ENCODE measurements around the gene ZNF724. TPM values are rescaled to one million over a fixed set of nuclear protein-coding genes. Genes with fewer than 3 reads are reported as not detected.

Gene ZNF724
- total and polyA plus RNA-seq, 2 of the 8 experiments (the other 6 are each of a cell fraction or from before 2014, with no cell fraction given), result 8.7 to 67.2 TPM

DNA sequence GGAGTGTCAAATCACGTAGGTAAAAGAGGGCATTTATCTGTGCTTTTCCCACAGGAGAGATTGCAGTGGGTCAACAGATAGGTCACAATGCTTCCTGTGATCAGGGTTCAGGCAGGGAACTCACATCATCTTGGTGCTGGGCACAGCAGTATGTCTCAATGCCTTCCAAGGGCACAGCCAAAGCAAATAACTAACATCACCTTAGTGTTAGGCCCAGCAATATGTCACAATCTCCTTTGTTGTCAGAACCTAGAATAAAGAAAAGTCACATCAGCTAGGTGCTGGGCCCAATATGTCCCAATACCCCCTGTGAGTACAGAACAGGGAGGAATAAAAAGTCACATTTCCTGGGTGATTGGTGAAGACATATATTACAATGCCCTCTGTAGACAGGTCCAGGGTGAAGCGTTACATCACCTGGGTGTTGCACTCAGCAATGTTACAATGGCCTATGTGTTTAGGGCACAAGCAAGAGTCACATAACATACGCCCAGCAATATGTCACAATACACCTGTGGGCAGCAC, 11.4 kb upstream of the ZNF724 start (continued):
- no peak for TF ChIP-seq CTBP2 (IDR thresholded peaks at IDR 0.05; ENCODE audit: borderline replicate concordance, insufficient read depth, insufficient read length, low read length)
- no peak for TF ChIP-seq SIX5 (IDR thresholded peaks at IDR 0.05; ENCODE audit: low read depth, low read length)
- no peak for TF ChIP-seq SIRT6 (IDR thresholded peaks at IDR 0.05; ENCODE audit: low read length)
- TF ChIP-seq EP300 (IDR thresholded peaks at IDR 0.05; ENCODE audit: borderline replicate concordance in 1 of 2, low read depth in 2 of 2, low read length in 2 of 2), result no peak
- TF ChIP-seq, protein P1, sequence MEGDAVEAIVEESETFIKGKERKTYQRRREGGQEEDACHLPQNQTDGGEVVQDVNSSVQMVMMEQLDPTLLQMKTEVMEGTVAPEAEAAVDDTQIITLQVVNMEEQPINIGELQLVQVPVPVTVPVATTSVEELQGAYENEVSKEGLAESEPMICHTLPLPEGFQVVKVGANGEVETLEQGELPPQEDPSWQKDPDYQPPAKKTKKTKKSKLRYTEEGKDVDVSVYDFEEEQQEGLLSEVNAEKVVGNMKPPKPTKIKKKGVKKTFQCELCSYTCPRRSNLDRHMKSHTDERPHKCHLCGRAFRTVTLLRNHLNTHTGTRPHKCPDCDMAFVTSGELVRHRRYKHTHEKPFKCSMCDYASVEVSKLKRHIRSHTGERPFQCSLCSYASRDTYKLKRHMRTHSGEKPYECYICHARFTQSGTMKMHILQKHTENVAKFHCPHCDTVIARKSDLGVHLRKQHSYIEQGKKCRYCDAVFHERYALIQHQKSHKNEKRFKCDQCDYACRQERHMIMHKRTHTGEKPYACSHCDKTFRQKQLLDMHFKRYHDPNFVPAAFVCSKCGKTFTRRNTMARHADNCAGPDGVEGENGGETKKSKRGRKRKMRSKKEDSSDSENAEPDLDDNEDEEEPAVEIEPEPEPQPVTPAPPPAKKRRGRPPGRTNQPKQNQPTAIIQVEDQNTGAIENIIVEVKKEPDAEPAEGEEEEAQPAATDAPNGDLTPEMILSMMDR (IDR thresholded peaks at IDR 0.05; ENCODE audit: control extremely low read depth in 1 of 3, insufficient read depth in 1 of 3, low read depth in 1 of 3, low read length in 3 of 3), result no peak
- TF ChIP-seq CHD2 (IDR thresholded peaks at IDR 0.05; ENCODE audit: low read length), result no peak

All from H1 (cell line).